NCI-H1694 (cell line): Measurements from ENCODE around the gene IQSEC1.

Source experiments
- DNase-seq: peaks from one replicate; lab custom pipeline; 2025; lab: John Stamatoyannopoulos, UW

The IQSEC1 gene

GRCh38 chr3:12984023-12984823 lies 89.0 kb downstream of the IQSEC1 start:
- DNase-seq, result peak; percentile 24

DNA sequence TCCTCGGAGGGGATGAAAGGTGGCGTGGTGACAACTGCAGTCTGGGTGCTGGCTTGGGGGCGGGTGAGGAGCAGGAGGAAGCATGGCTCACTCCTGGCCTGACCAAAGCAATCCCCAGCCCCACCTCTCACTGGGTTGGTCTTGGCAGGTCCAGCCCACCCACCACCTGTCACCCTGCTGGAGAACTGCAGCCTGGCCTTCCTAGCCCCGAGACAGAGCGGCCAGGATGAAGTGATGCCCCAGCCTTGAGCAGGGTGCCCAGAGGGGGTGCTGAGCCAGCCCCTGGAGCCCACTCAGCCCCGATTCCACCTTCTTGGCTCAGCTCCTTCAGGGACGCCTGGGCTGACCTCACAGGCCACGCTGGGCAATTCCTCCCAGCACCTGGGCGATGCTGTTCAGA lies 89.9 kb downstream of the IQSEC1 start:
- no peak for DNase-seq

DNA sequence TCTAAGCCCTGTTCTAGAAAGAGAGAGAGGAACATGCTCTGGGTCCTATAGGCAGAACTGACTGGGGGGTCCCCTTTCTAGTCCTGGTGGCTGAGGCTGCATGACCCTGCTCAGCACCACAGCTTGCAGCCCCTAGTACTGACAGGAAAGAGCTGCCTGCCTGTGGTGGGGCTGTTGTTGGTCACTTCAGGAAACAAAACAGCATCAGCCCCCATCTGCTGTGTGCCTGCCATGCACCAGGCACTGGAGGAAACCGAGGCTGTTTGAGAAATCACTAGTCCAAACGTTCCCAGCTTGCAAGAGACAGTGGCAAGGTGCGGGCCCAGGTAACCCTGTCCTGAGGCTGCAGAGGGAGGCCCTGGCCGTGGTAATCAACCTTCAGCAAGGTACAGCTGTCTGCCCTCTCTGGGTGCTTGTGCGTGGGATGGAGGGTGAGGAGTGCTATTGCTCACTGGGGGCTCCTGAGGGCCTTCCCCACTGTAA lies 90.6 kb downstream of the IQSEC1 start:
- no peak for DNase-seq

GRCh38 chr3:12981306-12982275 lies 91.6 kb downstream of the IQSEC1 start:
- no peak for DNase-seq

- DNase-seq, result no peak
These were observed 92.5 kb downstream of the IQSEC1 start for GRCh38 chr3:12980596-12981290.

GRCh38 chr3:12979947-12980487 lies 93.2 kb downstream of the IQSEC1 start:
- no peak for DNase-seq

DNA sequence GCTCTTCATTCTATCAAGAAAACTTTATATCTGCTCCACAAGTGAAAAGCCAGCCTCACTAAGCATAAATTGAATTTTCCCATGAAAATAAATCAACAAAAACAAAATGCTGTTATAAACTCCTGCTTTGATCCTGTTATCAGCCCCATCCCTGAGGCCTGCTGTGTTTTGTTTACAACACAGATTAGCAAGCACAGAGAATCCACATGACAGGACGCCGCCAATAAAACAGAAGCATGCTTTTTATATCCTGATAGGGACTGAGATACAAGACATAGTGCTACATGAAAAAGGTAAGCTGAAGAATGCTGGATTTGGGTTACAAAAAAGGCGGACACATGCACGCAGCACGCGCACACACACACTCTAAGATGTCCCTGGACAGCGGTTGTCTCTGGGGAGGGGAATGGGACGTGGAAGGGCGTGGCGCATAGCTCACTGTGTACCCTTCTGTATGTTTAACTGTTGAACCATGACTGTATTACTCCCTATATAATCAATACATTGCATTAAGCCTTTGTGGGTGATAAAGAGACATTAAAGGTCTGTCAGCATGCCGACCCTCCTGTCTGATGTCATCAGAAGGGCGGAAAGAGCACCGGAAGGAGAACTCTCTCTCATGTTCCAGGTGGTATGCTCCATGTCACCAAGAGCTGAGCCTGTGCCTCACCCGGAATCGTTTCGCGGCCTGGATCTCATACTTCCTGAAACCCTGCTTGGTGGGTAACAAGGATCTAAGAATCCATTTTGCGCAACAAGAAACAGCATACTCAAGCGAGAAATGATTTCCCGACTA lies 93.9 kb downstream of the IQSEC1 start:
- no peak for DNase-seq

- DNase-seq, result no peak
These were observed 94.5 kb downstream of the IQSEC1 start for GRCh38 chr3:12978682-12979081.

GRCh38 chr3:12977117-12977808 lies 96.0 kb downstream of the IQSEC1 start:
- DNase-seq, result no peak

DNA sequence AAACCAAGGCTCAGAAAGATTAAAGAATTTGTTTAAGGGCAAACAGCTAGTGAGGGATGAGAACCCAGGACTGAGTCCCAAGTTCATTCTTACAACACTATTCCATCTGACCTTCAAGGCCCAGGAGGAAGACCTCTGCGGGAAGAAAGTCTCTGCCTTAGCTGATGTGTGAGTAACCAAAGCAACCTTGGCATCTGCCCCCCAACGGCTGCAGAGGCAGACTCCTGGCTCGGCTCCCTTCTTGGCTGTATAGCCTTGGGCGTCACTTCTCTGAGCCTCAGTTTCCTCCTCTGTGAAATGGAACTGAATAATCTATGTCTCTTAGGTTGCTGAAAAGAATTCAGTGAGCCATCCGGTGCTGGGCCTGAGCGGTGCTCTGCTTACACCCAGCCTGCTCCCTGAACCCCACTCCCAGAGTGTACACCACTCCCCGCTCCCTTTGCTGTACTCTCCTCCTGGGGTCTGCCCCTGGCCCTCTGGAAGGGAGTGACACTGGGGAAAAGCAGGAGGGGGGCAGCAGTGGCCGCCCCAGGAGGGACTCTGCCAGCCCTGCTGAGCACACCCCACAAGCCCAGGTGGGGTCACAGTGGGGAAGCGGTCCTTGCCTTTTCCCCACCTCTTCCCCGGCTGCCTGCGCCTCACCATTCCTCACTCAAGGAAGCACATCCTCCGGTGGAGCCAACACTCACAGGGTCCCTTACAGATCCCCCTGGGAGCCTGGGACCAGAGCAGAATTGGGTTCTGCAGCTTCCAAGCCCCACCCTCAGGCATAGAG lies 97.3 kb downstream of the IQSEC1 start:
- no peak for DNase-seq

DNA sequence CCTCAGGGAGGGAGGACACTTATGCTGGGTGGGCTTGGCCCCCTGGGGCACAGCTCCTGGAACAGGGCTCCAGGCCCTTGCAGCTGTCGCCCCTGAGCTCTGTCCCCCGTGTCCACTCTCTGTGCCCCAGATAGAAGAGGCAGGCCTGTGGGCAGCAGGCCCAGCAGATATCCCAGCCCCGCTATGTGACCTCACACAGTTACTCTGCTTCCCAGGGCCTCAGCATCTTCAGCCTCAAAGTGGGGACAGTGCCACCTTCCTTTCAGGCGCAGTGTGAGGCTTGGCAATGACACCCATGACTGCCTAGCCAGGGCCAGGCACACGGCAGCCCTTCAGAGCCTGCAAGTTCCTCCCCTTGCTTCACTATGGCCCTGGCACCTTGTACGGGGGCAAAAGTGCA lies 98.4 kb downstream of the IQSEC1 start:
- no peak for DNase-seq

- no peak for DNase-seq
These were observed 98.9 kb downstream of the IQSEC1 start for GRCh38 chr3:12974334-12974733.

DNA sequence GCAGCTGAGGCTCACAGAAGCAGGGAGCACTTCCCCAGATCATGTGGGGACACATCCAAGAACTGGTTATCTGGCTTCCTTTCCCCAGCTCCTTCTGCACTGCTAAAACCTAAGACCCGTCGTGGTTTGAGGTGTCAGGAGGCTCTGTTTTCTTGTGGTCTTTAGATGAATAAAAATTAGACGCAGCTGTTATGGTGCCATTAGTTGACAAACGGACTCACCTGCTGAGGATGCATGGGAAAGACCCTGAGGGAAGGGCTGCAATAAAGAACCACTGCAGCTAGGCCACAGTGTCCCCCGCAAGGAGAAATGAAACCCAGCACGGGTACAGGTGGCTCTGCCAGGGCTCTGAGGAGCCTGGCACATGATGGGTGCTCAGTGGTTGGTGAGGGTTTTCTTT lies 99.4 kb downstream of the IQSEC1 start:
- DNase-seq, result no peak

DNA sequence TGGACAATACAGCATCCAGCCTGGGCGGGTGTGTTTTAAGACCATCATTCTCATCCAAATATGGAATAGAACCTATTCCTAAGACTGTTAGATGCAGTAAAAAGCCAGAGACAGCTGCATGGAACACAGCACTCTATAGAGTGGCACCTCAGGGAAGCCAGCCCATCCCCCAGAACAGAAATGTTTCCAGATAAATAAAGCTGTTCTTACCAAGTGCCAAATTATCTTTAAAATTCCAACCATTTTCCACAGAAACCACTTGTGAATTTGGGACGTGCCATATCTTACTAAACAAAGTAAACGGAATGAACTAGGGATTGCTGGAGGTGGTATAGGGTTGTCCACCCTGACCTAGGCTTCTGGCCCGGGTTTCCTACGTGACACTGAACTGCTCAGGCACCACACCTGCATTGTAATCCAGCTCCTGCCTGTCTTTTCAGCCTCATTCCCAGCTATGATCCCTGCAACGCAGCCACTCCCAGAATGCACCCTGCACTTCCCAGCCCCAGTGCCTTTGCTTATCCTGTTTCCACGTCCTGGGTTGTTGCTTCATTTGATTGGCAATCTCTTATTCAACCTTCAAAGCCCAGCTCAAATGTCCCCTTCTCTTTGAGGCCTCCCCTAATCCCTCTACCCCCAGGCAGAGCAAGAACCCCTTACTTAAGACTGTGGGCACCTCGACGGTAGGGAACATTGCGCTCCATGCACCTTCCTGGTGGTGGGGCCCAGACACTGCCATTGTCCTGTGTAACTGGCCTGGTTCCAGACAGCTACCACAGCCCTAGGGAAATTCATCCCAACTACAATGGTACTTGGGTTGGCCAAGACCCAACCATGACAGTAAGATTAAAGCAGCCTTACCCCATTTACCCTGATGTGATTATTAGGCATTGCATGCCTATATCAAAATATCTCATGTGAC lies 100.2 kb downstream of the IQSEC1 start:
- DNase-seq, result no peak

- no peak for DNase-seq
These were observed 101.2 kb downstream of the IQSEC1 start for GRCh38 chr3:12972043-12972442.

- no peak for DNase-seq
These were observed 102.5 kb downstream of the IQSEC1 start for GRCh38 chr3:12970684-12971083.

DNA sequence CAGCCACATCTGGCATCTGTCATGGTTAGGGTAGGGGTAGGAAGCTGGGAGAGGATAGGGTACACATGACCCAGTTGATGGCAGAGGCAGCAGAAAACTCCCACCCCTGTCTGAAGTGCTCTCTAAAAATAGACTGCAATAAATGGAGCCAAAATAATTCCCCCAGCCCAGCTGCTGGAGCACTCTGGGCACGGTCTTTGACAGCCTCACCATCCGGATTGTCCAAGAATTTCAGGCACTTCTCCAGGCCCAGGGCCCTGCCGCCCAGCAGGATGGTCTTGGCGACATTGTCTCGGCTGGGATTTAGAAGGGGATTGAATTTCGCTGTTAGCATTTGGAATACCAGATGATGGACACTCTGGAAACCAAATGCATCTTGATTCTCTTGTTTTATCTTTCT lies 103.7 kb downstream of the IQSEC1 start:
- DNase-seq, result no peak

- no peak for DNase-seq
These were observed 104.7 kb downstream of the IQSEC1 start for GRCh38 chr3:12968541-12968940.
